Epithelial cell of prostate (primary cell): ENCODE results near the gene FRMD4A.
"Not testable (repeated sequence)": the region's sequence is repeated elsewhere in the genome, so short reads cannot be mapped to it uniquely, and the experiment has no call there.

ENCODE experiments used
- DNase-seq: peaks from one replicate; pipeline ENCODE4 v3.0.0-alpha.2; 2011; ENCODE audit warnings: low read depth, low spot score
- H3K27ac ChIP-seq: fragments of 450-650 bp; 2 replicates; pipeline ENCODE4 v1.5.1; 2017; ENCODE audit warnings: mild to moderate bottlenecking

The FRMD4A gene

GRCh38 chr10:13882119-13882711, 448.5 kb downstream of the FRMD4A start:
- DNase-seq: peak; percentile 84
- peak overlapping the region; percentile 84 for H3K27ac ChIP-seq

- DNase-seq: no peak
- H3K27ac ChIP-seq: no peak overlapping the region
Measured at GRCh38 chr10:13880760-13881159, 450.0 kb downstream of the FRMD4A start.

GRCh38 chr10:13877154-13877909, 453.4 kb downstream of the FRMD4A start:
- no peak for DNase-seq
- H3K27ac ChIP-seq: no peak overlapping the region

GRCh38 chr10:13873196-13873595, 457.5 kb downstream of the FRMD4A start:
- no peak for DNase-seq
- peak overlapping the region; percentile 58 for H3K27ac ChIP-seq

GRCh38 chr10:13872411-13872810, 458.3 kb downstream of the FRMD4A start:
- no peak for DNase-seq
- no peak overlapping the region for H3K27ac ChIP-seq

GRCh38 chr10:13871776-13872175, 458.9 kb downstream of the FRMD4A start:
- no peak overlapping the region for H3K27ac ChIP-seq
- no peak for DNase-seq

- no peak for DNase-seq
- H3K27ac ChIP-seq: no peak overlapping the region
Measured at GRCh38 chr10:13871011-13871410, 459.7 kb downstream of the FRMD4A start.

- no peak overlapping the region for H3K27ac ChIP-seq
- no peak for DNase-seq
Measured at GRCh38 chr10:13869295-13869664, 461.4 kb downstream of the FRMD4A start.

GRCh38 chr10:13868528-13869294, 462.0 kb downstream of the FRMD4A start:
- H3K27ac ChIP-seq: no peak overlapping the region

GRCh38 chr10:13867822-13868221, 462.9 kb downstream of the FRMD4A start:
- no peak overlapping the region for H3K27ac ChIP-seq
- DNase-seq: no peak

More at GRCh38 chr10:13868528-13869294, 462.0 kb downstream of the FRMD4A start:
- DNase-seq: no peak

GRCh38 chr10:13865758-13866491, 464.8 kb downstream of the FRMD4A start:
- peak overlapping the region; percentile 74 for H3K27ac ChIP-seq
- DNase-seq: no peak

- DNase-seq: not testable (repeated sequence)
- H3K27ac ChIP-seq: peak overlapping the region; percentile 74
Measured at GRCh38 chr10:13865220-13865619, 465.5 kb downstream of the FRMD4A start.

- no peak for DNase-seq
- no peak overlapping the region for H3K27ac ChIP-seq
Measured at GRCh38 chr10:13862546-13863233, 468.0 kb downstream of the FRMD4A start.

- DNase-seq: no peak
- no peak overlapping the region for H3K27ac ChIP-seq
Measured at GRCh38 chr10:13860886-13861285, 469.8 kb downstream of the FRMD4A start.

- no peak overlapping the region for H3K27ac ChIP-seq
- DNase-seq: no peak
Measured at GRCh38 chr10:13859979-13860654, 470.6 kb downstream of the FRMD4A start.

GRCh38 chr10:13858709-13859108, 472.0 kb downstream of the FRMD4A start:
- DNase-seq: no peak
- H3K27ac ChIP-seq: no peak overlapping the region

GRCh38 chr10:13857451-13857850, 473.3 kb downstream of the FRMD4A start:
- no peak for DNase-seq
- H3K27ac ChIP-seq: no peak overlapping the region

- no peak for DNase-seq
- H3K27ac ChIP-seq: no peak overlapping the region
Measured at GRCh38 chr10:13853854-13854253, 476.9 kb downstream of the FRMD4A start.

- H3K27ac ChIP-seq: no peak overlapping the region
- DNase-seq: no peak
Measured at GRCh38 chr10:13852872-13853271, 477.9 kb downstream of the FRMD4A start.
